ENCODE measurements around the gene ADAMTS3. TPM values are rescaled to one million over a fixed set of nuclear protein-coding genes. Genes with fewer than 3 reads are reported as not detected.
A peak's percentile ranks its signal among the peaks of the same experiment; 100 is the strongest.

Gene ADAMTS3
- total RNA-seq, 4 donors from 2014 or later, result 0.47 to 30.4 (median 10.2) TPM

DNA sequence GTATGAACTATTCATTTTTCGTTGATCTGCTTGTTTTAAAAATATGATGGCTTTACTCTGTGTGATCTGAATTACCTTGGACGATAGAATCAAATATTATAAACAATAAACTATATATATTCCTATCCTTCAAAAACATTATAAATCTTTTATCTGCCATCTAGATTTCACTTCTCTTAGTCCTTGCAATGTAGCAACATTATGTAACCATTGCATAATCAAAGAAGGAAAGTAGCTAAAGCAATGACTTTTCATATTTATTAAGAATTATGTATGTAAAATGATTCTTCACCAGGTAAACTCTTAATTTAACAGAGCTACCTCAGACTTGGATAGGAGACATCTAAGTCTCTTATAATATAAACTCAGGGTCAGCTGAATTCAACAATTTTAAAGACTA, 210.5 kb downstream of the ADAMTS3 start:
- ATAC-seq (ENCODE audit: low FRiP score) (no peak), DNase-seq (ENCODE audit: low spot score) (no peak)
- TF ChIP-seq, protein P1, sequence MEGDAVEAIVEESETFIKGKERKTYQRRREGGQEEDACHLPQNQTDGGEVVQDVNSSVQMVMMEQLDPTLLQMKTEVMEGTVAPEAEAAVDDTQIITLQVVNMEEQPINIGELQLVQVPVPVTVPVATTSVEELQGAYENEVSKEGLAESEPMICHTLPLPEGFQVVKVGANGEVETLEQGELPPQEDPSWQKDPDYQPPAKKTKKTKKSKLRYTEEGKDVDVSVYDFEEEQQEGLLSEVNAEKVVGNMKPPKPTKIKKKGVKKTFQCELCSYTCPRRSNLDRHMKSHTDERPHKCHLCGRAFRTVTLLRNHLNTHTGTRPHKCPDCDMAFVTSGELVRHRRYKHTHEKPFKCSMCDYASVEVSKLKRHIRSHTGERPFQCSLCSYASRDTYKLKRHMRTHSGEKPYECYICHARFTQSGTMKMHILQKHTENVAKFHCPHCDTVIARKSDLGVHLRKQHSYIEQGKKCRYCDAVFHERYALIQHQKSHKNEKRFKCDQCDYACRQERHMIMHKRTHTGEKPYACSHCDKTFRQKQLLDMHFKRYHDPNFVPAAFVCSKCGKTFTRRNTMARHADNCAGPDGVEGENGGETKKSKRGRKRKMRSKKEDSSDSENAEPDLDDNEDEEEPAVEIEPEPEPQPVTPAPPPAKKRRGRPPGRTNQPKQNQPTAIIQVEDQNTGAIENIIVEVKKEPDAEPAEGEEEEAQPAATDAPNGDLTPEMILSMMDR (IDR thresholded peaks at IDR 0.05), result no peak

DNA sequence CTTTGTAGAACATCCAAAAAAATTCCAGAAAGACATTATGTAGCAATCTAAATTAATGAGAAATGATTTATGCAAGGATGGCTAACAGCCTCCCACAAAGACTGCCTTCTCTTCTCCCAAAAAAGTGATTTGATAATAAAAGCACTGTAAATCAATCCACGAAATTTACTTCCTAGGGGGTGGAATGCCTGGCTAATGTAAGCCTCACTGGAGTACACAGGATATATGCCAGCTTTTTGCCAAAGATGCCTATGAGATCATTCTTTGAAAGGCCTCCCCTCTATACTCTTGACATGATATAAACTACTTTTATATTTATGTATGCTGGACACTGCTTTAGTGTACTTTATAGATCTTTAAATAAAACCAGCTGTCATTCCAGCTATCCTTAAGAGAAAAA, 211.1 kb downstream of the ADAMTS3 start:
- TF ChIP-seq, protein P1 (IDR thresholded peaks at IDR 0.05), result no peak
- DNase-seq (ENCODE audit: low spot score), result no peak
- peak; percentile 43 for ATAC-seq (ENCODE audit: low FRiP score)

- ATAC-seq (ENCODE audit: low FRiP score) (peak; percentile 62), DNase-seq (ENCODE audit: low spot score) (no peak)
- TF ChIP-seq, protein P1 (IDR thresholded peaks at IDR 0.05), result no peak
Observed at GRCh38 chr4:72352711-72353110, 216.3 kb downstream of the ADAMTS3 start.

DNA sequence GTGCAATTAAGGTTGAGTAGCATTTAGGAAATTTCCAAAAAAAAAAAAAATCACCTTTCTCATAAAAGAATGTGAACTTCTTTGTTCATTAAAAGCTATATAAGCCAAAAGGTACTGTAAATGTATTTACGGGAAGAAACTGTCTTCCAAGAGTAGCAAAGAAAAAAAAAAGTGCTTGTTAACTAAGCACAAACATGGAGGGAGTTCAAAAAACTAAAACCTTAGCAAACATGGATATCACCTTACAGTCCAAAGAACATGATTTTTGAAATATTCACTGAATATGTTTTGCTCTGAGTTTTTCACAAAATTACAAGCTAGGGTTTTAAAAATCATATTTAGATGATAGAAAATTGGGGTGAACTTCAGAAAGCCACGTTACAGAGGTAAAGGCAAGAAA, 217.5 kb downstream of the ADAMTS3 start:
- ATAC-seq (ENCODE audit: low FRiP score) (no peak), DNase-seq (ENCODE audit: low spot score) (no peak)
- TF ChIP-seq, protein P1 (IDR thresholded peaks at IDR 0.05), result no peak

DNA sequence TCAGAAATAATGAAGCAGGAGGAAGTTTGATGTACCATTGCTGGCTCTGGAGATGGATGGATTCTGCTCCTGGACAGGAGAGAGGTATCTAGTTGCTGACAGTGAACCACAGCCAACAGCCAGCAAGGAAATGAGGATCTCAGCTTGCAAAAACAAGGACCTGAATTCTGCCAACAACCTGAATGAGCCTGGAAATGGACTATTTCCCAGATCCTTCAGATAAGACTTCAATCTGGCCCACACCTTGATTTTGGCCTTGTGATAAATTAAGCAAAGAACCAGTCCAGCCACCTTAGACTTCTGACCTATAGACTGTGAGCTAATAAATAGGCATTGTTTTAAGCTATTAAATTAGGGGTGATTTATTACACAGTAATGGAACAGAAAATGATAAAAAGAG, 220.3 kb downstream of the ADAMTS3 start:
- no peak for ATAC-seq (ENCODE audit: low FRiP score)

GRCh38 chr4:72344418-72344817, 224.6 kb downstream of the ADAMTS3 start:
- no peak for ATAC-seq (ENCODE audit: low FRiP score)
- DNase-seq (ENCODE audit: low spot score), result no peak
- TF ChIP-seq, protein P1 (IDR thresholded peaks at IDR 0.05), result no peak

More for the DNA sequence above, 220.3 kb downstream of the ADAMTS3 start:
- TF ChIP-seq, protein P1 (IDR thresholded peaks at IDR 0.05), result no peak
- no peak for DNase-seq (ENCODE audit: low spot score)

GRCh38 chr4:72341432-72341820, 227.6 kb downstream of the ADAMTS3 start:
- TF ChIP-seq, protein P1 (IDR thresholded peaks at IDR 0.05), result no peak
- DNase-seq (ENCODE audit: low spot score), result no peak
- no peak for ATAC-seq (ENCODE audit: low FRiP score)

All from omental fat pad (tissue), 4 donors.